IPS-NIHi7 (cell line): Measurements from ENCODE around the gene RAPGEF1.
"Not testable (repeated sequence)": the region's sequence is repeated elsewhere in the genome, so short reads cannot be mapped to it uniquely, and the experiment has no call there.

ENCODE experiments used
- DNase-seq: peaks from one replicate; pipeline ENCODE4 v3.0.0; 2012; ENCODE audit warnings: mixed read lengths; ENCODE audit errors: extremely low spot score

The RAPGEF1 gene

DNA sequence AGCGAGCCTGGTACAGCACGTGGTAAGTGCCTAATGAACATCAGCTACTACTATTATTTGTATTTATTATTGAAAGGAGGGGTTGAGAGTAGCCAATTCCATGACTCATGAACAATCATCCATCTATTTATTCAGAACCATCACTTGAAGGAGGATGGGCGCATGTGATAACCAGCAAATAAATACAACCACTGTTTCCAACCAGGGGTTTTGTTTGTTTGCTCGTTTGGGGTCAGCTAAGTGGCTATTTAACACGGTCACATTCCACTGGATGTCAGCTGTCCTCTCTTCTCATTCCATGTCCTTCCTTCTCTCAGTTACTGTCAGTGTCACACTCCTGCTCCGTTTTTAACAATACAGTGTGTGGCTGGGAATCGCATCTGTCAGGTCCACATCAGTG is 8.6 kb downstream of the RAPGEF1 start:
- DNase-seq, result no peak

- peak; percentile 10 for DNase-seq
Measured at GRCh38 chr9:131728961-131729360, 10.9 kb downstream of the RAPGEF1 start.

DNA sequence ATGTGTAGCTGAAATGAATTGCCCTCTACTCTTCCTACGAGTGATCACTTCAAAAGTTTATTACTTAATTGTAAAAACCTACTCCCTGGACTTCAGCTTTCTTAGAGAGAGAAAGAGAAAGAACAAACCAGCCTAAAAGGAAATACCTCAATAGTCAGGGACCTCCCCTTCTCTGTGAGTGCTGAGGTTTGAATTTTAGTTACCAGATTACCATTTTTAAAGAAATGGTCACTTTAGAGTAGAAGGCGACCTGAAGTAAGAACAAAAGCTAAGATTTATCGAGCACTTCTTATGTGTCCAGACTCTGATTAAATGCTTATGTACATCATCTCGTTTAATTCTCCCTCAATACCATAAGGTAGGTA is 11.3 kb downstream of the RAPGEF1 start:
- DNase-seq, result peak; percentile 2

- DNase-seq, result peak; percentile 6
Measured at GRCh38 chr9:131727795-131728545, 11.9 kb downstream of the RAPGEF1 start.

- peak; percentile 14 for DNase-seq
Measured at GRCh38 chr9:131727184-131727759, 12.6 kb downstream of the RAPGEF1 start.

DNA sequence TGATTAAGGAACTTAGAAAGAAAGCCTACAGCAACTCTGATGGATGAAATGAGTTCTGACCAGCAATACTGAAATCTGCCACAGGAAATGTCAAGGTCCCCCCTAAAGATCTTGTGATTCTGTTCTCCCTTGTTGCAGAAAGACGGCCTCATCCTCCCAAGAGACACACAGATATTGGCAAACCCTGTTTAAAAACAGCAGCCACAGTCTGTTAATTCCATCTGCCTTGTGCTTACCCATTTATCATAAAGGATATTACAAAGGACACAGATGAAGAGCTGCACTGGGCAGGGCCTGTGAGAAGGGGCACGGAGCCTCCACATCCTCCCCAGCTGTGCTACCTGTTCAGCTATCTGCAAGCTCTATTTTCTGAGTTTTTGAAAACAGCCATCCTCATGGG is 15.2 kb downstream of the RAPGEF1 start:
- no peak for DNase-seq

GRCh38 chr9:131723632-131724031 is 16.2 kb downstream of the RAPGEF1 start:
- DNase-seq, result no peak

GRCh38 chr9:131722255-131722654 is 17.6 kb downstream of the RAPGEF1 start:
- DNase-seq, result no peak

- DNase-seq, result no peak
Measured at GRCh38 chr9:131721076-131721475, 18.8 kb downstream of the RAPGEF1 start.

GRCh38 chr9:131720330-131720729 is 19.5 kb downstream of the RAPGEF1 start:
- no peak for DNase-seq

DNA sequence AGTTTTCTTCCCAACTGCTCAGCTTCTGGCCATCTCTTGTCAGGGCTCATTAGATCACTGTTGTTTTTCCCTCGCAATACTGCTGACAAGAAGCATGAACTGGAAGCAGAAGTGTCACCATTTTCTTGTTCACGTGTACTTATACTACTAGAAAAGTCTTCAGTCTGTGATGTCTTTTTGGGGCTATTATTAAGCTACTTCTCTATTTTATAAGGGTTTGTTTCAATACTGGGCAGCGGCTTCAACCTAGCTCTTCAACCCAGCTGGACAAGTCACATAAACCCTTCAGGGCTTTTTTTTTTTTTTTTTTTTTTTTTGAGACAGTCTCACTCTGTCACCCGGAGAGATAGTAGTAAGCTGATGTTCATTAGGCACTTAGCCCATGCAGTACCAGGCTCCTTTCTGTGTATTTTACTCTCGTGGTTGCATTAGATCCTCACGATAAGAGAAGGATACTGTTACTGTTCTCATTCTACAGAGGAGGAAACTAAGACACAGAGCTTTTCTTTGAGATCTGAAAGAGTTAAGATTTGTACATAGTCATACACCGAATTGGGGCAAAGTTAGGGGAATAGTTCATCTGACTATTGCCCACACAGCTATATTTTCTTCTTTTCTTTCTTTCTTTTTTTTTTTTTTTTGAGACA is 20.5 kb downstream of the RAPGEF1 start:
- DNase-seq, result no peak

DNA sequence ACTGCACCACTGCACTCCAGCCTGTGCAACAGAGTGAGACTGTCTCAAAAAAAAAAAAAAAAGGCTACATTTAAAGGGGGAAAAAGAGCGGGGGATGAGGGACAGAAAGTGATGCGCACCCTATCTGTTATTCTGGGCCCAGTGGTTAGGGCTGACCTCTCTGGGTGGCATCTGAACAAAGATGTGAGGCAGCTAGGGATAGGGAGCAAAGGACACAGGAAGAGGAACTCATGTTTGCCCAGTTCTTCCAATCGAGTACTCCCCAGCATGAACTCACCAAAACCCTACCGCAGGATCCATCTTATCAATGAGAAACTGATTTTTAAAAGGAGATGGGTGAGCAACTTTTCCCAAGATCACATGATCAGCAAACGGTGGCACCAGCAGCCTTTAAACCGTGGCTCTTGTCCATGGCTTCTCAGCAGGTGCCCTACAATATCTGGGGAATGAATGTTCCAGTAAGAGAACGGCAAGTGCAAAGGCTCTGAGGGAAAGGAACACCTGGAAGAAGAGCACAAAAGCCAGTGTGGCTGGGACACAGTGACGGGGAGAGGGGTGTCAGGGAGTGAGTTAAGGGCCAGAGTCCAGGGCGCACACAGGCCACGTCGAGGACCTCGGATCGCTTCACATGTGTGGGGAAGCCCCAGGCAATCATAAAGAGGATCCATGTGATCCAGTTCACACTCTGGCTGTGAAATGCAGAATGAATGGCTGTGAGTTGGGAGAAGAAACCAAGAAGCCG is 22.0 kb downstream of the RAPGEF1 start:
- no peak for DNase-seq

- no peak for DNase-seq
Measured at GRCh38 chr9:131715906-131716305, 24.0 kb downstream of the RAPGEF1 start.

DNA sequence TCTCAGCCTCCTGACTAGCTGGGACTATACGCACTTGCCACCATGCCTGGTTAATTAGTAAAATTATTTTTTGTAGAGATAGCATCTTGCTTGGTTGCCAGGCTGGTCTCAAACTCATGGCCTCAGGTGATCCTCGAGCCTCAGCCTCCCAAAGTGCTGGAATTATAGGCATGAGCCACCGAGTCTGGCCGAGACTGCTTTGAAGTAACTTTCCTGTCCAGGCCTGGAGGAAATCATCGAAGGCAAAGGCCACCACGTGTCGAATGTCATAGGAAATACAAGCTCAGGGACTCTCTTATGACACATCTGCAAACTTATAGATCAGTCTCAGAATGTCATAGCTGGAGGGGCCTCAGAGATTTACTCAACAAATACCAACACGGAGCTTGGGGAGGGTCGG is 25.1 kb downstream of the RAPGEF1 start:
- no peak for DNase-seq

- no peak for DNase-seq
Measured at GRCh38 chr9:131714161-131714646, 25.7 kb downstream of the RAPGEF1 start.

DNA sequence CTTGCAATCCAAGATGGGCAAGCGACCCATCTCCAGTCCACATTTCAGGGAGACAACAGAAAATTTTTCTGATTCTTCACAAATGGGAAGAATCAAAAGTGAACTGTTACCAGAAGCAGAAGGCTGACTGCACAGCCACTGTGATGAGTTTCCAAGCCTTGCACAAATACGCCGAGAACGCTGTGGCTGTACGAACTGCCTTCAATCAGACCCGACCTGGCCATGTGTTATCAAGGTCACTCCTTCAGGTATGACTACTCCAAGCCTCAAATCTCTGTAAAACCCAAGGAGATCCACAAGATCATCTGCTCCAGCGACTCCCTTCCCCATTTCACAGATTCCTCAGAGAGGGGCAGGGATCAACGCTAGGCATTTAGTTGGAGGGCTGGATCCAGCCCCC is 26.9 kb downstream of the RAPGEF1 start:
- DNase-seq, result no peak

DNA sequence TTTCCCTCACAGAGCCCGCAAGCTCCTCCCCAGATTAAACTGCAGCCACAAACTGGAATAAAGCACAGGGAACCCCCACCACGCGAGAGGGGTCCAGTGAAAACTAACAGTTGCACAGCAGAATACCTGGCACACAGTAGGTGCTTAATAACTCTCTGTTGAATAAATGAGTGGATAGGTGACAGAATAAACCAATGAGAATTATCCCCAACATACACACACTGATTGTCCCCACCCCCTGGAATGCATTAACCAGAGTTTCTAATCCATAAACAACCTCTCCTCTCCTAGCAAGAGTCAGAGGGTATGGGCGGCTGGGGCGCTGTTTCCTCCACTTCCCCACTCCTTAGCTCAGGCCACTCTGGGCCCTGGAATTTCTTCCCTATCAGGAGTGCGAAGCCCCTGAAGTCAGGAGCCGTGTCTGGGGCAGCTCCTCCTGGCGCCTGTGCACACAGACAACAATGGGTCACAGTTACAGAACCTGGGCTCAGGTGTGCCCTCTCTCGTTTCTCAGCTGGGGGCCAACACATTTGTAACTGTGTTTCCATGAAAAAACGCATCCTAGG is 27.6 kb downstream of the RAPGEF1 start:
- DNase-seq, result no peak

DNA sequence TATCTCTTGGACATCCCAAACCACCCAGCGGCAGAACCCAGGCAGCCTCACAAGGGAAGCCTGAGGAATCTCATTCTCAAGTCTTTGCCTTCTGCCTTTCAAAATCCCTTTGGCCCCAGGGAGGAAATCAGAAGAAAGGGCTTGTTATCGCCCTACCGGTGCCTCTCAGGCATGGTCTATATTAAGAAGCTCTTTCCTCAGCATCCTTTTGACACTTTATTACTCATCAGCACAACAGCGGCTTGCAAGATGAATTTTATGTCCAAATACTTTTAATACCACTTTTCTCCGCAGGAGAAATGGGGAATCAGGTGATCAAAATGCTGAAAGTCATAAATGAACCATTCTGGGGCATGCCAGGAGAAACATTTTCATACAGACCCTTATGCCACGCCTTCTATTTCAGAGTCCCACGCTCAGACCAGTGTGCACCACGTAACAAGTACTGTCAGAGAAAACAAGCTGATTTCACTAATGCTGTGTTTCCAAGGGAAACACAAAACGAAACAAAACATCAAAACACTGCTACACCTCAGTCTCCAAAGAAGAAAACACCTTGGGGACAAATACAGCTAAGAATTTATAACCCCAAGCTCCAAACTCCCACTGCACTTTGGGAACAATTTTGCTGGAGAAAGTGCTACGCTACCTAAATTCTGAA is 30.0 kb downstream of the RAPGEF1 start:
- no peak for DNase-seq

GRCh38 chr9:131709010-131709770 is 30.7 kb downstream of the RAPGEF1 start:
- DNase-seq, result not testable (repeated sequence)

GRCh38 chr9:131708226-131709002 is 31.5 kb downstream of the RAPGEF1 start:
- no peak for DNase-seq
